ENCODE data around the gene MYO3A. TPM values are rescaled to one million over a fixed set of nuclear protein-coding genes. Genes with fewer than 3 reads are reported as not detected.

The MYO3A gene
- total RNA-seq, 1 donor from 2014 or later: 0.23 TPM

GRCh38 chr10:26217396-26218086 is 283.5 kb downstream of the MYO3A start:
- no peak for FAIRE-seq

GRCh38 chr10:26219676-26220075 is 285.6 kb downstream of the MYO3A start:
- Histone ChIP-seq H3K36me3 (ENCODE audit: insufficient read depth, low read length) (no peaks in the 10 kb centered on the region), H3K4me2 (ENCODE audit: low read length) (no peak overlapping the region), H3K4me1 (ENCODE audit: insufficient read depth, low read length) (peaks cover 6% of the 10 kb centered on the region), H3K4me3 (ENCODE audit: insufficient read depth, low read depth, low read length) (no peak overlapping the region), H4K20me1 (ENCODE audit: insufficient read depth, low read length) (peaks cover 3% of the 10 kb centered on the region), H3K79me2 (ENCODE audit: insufficient read depth, low read length) (no peaks in the 10 kb centered on the region), H3K9ac (ENCODE audit: low read length) (no peak overlapping the region), H3K9me3 (ENCODE audit: insufficient read depth, low read depth, low read length) (no peaks in the 10 kb centered on the region), H2AFZ (ENCODE audit: low read depth, low read length) (no peak overlapping the region), H3K27ac (ENCODE audit: low read depth, low read length) (no peak overlapping the region), H3K27me3 (ENCODE audit: insufficient read depth, low read length) (peaks cover 62% of the 10 kb centered on the region)
- H3K27ac Mint-ChIP-seq (ENCODE audit: unreplicated experiment): no peak overlapping the region
- peaks cover 82% of the 10 kb centered on the region for H3K27me3 Mint-ChIP-seq (ENCODE audit: low read depth, unreplicated experiment)
- no peak for FAIRE-seq
- no peaks in the 10 kb centered on the region for H3K4me1 Mint-ChIP-seq (ENCODE audit: low read depth, unreplicated experiment)
- H3K4me3 Mint-ChIP-seq (ENCODE audit: unreplicated experiment): no peak overlapping the region
- TF ChIP-seq CTCF (IDR thresholded peaks at IDR 0.05; ENCODE audit: insufficient read depth, low read depth, low read length) (no peak), EZH2 (IDR thresholded peaks at IDR 0.05; ENCODE audit: insufficient read depth, low read length) (no peak)
- peaks cover 3% of the 10 kb centered on the region for H3K9me3 Mint-ChIP-seq (ENCODE audit: unreplicated experiment)
- no peak for DNase-seq (ENCODE audit: low read depth)
- H3K36me3 Mint-ChIP-seq (ENCODE audit: low read depth, unreplicated experiment): no peaks in the 10 kb centered on the region

More at GRCh38 chr10:26217396-26218086, 283.5 kb downstream of the MYO3A start:
- Histone ChIP-seq H4K20me1 (ENCODE audit: insufficient read depth, low read length) (peaks cover 3% of the 10 kb centered on the region), H3K4me1 (ENCODE audit: insufficient read depth, low read length) (peaks cover 6% of the 10 kb centered on the region), H3K79me2 (ENCODE audit: insufficient read depth, low read length) (no peaks in the 10 kb centered on the region), H3K9ac (ENCODE audit: low read length) (no peak overlapping the region), H3K27me3 (ENCODE audit: insufficient read depth, low read length) (peaks cover 81% of the 10 kb centered on the region), H2AFZ (ENCODE audit: low read depth, low read length) (no peak overlapping the region), H3K9me3 (ENCODE audit: insufficient read depth, low read depth, low read length) (no peaks in the 10 kb centered on the region), H3K4me2 (ENCODE audit: low read length) (peak overlapping the region; percentile 19), H3K27ac (ENCODE audit: low read depth, low read length) (no peak overlapping the region), H3K4me3 (ENCODE audit: insufficient read depth, low read depth, low read length) (no peak overlapping the region), H3K36me3 (ENCODE audit: insufficient read depth, low read length) (no peaks in the 10 kb centered on the region)
- Mint-ChIP-seq H3K9me3 (ENCODE audit: unreplicated experiment) (peaks cover 7% of the 10 kb centered on the region), H3K36me3 (ENCODE audit: low read depth, unreplicated experiment) (no peaks in the 10 kb centered on the region), H3K4me3 (ENCODE audit: unreplicated experiment) (peak overlapping the region; percentile 37), H3K27me3 (ENCODE audit: low read depth, unreplicated experiment) (peaks cover 90% of the 10 kb centered on the region), H3K4me1 (ENCODE audit: low read depth, unreplicated experiment) (no peaks in the 10 kb centered on the region), H3K27ac (ENCODE audit: unreplicated experiment) (no peak overlapping the region)
- TF ChIP-seq CTCF (IDR thresholded peaks at IDR 0.05; ENCODE audit: insufficient read depth, low read depth, low read length) (no peak), EZH2 (IDR thresholded peaks at IDR 0.05; ENCODE audit: insufficient read depth, low read length) (peak; percentile 70)
- no peak for DNase-seq (ENCODE audit: low read depth)

GRCh38 chr10:26220901-26221300 is 286.9 kb downstream of the MYO3A start:
- H3K27ac ChIP-seq (ENCODE audit: low read depth, low read length): no peak overlapping the region
- H3K4me2 ChIP-seq (ENCODE audit: low read length): no peak overlapping the region
- H3K79me2 ChIP-seq (ENCODE audit: insufficient read depth, low read length): no peaks in the 10 kb centered on the region
- H3K4me3 ChIP-seq (ENCODE audit: insufficient read depth, low read depth, low read length): no peak overlapping the region
- DNase-seq (ENCODE audit: low read depth) (no peak), FAIRE-seq (no peak)
- Mint-ChIP-seq H3K36me3 (ENCODE audit: low read depth, unreplicated experiment) (no peaks in the 10 kb centered on the region), H3K4me1 (ENCODE audit: low read depth, unreplicated experiment) (no peaks in the 10 kb centered on the region), H3K27me3 (ENCODE audit: low read depth, unreplicated experiment) (peaks cover 73% of the 10 kb centered on the region), H3K27ac (ENCODE audit: unreplicated experiment) (no peak overlapping the region), H3K9me3 (ENCODE audit: unreplicated experiment) (peaks cover 3% of the 10 kb centered on the region), H3K4me3 (ENCODE audit: unreplicated experiment) (no peak overlapping the region)
- peaks cover 3% of the 10 kb centered on the region for H4K20me1 ChIP-seq (ENCODE audit: insufficient read depth, low read length)
- no peak for TF ChIP-seq EZH2 (IDR thresholded peaks at IDR 0.05; ENCODE audit: insufficient read depth, low read length)
- no peak for TF ChIP-seq CTCF (IDR thresholded peaks at IDR 0.05; ENCODE audit: insufficient read depth, low read depth, low read length)
- H3K9ac ChIP-seq (ENCODE audit: low read length): no peak overlapping the region
- no peaks in the 10 kb centered on the region for H3K9me3 ChIP-seq (ENCODE audit: insufficient read depth, low read depth, low read length)
- H2AFZ ChIP-seq (ENCODE audit: low read depth, low read length): no peak overlapping the region
- H3K4me1 ChIP-seq (ENCODE audit: insufficient read depth, low read length): peaks cover 6% of the 10 kb centered on the region
- no peaks in the 10 kb centered on the region for H3K36me3 ChIP-seq (ENCODE audit: insufficient read depth, low read length)
- H3K27me3 ChIP-seq (ENCODE audit: insufficient read depth, low read length): peaks cover 50% of the 10 kb centered on the region
